ENCODE data around the gene CHRDL2.

DNA sequence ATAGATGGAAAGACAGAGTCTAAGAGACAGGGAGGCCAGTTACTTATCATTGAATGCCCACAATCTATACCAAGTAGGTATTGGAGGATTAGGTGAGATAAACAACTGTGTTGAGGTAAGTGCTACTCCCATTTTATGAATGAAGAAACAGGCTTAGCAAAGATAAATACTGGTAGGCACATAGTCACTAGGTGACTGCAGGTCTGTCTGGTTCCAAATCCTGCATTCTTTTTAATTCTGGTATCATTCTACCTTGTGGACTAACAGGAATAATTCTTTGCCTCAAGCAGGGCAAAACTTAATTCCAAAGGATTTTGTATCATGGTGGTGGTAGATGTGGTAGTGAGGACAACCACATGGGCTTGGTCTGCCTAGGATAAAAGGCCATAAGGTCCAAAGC, 45.8 kb upstream of the CHRDL2 start:
- TF ChIP-seq YY1 (IDR thresholded peaks at IDR 0.05; ENCODE audit: insufficient read depth, insufficient read length), result no peak
- no peak for TF ChIP-seq ZNF274 (IDR thresholded peaks at IDR 0.05; ENCODE audit: low read depth, low read length)
- no peak for TF ChIP-seq SUZ12 (IDR thresholded peaks at IDR 0.05; ENCODE audit: extremely low read depth, insufficient read depth, insufficient read length)

Data from NT2/D1 (cell line).